COR-L47 (cell line): Measurements from ENCODE around the gene FGA.
"Not testable (repeated sequence)": the region's sequence is repeated elsewhere in the genome, so short reads cannot be mapped to it uniquely, and the experiment has no call there.

Source experiments
- DNase-seq: peaks from one replicate; lab custom pipeline; 2025; lab: John Stamatoyannopoulos, UW

The FGA gene

DNA sequence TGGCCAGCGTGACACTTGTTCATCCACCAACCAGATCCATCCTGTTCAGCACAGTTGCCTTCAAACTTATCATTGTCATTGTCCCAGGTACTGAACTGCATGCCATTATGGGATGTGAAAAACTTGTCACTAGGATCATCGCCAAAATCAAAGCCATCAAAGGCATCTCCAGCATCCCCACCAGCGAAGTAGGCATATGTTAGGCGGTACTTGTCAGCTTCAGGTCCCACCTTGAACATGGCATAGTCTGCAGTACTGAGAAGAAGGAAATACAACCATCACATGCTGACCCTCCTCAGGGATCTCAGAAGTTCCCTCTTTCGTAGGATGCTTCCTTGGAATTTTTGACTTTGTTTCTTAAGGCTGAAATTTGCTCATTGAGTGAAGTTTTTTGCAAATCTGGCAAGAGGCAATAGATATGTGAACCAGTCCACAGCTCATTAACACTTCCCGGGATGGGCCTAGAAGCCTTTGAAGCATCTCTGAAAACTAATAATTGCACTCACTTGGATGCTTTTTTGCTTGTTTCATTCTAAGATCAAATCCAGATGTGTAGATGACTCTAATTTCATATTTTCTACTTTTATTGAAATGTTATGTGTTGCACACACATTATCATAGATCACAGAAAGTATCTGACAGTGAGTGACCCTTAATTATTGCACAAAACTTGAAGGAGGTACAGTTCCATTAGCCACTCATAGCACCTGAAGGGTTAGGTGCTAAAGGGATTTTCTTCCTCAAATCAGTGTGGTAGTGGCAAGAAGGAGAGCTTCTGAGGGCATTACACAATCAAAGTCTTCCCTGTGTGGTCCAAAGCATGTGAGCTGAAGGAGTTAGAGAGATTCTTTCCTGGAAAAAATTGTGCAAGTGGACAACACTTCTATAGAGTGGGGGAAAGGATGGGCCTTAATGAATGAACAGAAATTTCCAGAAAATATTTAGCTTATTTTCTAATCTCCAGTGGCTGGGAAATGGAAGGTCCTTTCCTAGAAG is 16.5 kb upstream of the FGA start:
- no peak for DNase-seq

GRCh38 chr4:154604696-154605200 is 14.2 kb upstream of the FGA start:
- no peak for DNase-seq

GRCh38 chr4:154603033-154603943 is 12.7 kb upstream of the FGA start:
- DNase-seq: no peak

GRCh38 chr4:154602404-154603020 is 12.0 kb upstream of the FGA start:
- DNase-seq: no peak

DNA sequence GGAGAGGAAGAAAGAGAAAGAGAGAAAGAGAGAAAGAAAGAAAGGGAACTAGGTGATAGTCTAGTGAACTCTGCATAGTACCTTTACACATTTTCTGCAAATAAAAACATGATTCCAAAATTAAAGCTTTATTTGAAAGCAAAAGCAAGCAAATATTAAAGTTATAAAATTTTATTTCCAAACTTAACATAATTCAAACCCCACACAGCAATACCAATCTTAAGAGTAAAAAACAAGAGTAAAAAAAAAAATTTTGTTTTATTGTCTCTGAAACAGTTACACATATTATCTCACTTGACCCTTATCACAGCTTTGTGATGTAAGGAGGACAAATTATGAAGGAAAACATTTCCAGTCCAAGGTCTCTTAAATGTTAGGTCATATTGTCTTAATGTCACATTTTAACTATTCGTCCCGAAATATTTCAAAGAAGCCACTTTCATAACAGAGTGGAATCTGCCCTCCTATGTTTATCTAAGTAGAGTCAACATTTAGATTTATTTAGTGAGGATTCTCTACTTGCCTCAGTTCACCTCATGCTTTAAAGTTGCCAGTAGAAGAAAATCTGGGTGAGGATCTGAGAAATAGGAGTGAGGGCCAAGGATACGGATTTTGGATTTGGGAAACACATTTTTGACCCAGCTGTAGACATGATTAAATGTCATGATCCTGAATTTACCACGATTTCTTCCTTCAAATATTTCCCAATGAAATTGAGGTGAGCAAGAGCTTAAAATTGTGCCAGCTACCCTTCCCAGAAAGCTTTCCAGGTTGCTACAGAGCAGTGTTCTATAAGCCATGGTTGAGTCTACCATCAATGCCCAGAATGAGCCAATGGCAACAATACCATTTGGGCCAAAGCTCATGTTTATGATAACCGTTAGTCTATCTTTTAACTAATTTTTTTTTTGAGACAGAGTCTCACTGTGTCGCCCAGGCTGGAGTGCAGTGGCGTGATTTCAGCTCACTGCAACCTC is 7.5 kb upstream of the FGA start:
- DNase-seq: no peak

DNA sequence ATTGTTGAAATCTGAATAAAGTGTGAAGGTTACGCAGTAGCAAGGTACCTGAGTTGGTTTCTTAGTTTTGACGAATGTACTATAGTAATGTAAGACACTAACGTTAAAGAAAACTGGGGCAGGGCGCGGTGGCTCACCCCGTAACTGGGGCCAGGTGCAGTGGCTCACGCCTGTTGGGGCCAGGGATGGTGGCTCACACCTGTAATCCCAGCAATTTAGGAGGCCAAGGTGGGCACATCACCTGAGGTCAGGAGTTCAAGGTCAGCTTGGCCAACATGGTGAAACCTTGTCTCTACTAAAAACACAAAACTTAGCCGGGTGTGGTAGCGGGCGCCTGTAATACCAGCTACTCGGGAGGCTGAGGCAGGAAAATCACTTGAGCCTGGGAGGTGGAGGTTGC is 6.7 kb upstream of the FGA start:
- DNase-seq: not testable (repeated sequence)

- DNase-seq: no peak
Observed at GRCh38 chr4:154595807-154596206, 5.3 kb upstream of the FGA start.

- DNase-seq: not testable (repeated sequence)
Observed at GRCh38 chr4:154594343-154594742, 3.8 kb upstream of the FGA start.

- no peak for DNase-seq
Observed at GRCh38 chr4:154593868-154594267, 3.3 kb upstream of the FGA start.

DNA sequence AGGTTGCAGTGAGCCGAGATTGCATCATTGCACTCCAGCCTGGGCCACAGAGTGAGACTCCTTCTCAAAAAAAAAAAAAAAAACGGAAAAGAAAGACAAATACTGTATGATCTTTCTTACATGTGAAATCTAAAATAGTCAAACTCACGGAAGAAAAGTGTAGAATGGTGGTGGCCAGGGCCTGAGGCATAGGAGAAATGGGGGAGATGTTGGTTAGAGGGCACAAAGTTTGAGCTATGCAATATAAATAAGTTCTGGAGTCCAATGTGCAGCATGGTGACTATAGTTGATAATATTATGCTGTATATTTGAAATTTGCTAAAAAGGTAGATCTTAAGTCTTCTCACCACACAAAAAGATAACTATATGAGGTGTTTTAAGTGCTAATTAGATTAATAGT is 1.3 kb upstream of the FGA start:
- DNase-seq: no peak

DNA sequence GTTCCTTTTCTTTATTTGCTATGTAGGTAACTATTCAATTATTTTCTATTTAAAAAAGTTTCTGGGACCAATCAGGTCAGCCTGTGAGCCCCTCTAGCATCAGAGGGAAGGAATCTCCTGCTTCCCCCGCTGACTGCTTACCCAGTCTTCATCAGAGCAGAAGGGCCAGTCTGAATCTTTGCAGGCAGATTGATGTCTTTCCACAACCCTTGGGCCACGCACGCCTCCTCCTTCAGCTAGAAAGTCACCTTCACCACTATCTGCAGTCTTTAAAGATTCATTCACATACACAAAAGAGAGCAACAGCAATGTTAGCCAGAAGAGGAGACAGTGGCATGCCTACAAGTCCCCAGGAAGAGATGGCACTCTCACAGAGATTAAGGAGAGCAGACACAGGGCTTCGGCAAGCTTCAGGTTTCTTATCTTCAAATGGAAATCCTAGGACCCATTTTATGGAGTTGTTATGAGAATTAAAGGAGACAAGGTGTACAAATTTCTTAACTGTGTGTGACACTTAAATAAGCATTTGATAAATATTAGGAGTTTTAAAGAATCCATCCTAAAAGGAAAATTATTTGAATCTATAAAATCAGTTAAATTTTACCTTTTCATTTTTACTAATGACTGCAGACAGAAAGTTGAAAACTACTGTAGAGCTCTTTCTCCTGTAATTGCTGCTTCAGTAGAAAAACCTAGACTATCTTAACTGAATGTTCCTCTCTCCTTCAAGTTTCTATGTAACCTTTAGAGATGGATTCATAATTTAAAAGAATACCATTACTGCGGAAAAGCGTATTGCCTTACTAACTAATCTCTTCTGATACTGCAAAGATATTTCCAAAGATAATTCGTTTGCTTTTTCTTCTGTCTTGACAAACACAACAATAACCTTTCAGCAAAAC is 995 bp downstream of the FGA start:
- no peak for DNase-seq

DNA sequence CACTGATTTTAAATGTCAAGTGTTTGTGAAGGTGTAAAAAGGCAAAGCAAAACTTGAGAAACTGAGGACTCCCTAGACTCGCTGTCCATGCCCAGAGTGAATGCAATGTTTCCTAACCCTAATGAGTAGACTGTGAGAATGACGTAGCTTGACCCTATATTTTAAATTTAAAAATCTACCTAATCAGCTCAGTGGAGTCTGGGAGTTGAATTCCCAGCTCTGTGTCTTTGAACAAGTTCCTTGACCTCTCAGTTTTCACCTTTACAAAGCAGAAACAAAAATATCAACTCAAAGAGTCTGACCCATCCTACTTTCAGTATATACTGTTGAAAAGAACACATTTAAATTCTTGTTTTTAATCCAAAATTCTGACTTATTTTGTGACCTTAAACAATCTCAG is 2.3 kb downstream of the FGA start:
- no peak for DNase-seq

GRCh38 chr4:154586296-154587033 is 4.1 kb downstream of the FGA start:
- no peak for DNase-seq

- DNase-seq: no peak
Observed at GRCh38 chr4:154585369-154586018, 5.0 kb downstream of the FGA start.

DNA sequence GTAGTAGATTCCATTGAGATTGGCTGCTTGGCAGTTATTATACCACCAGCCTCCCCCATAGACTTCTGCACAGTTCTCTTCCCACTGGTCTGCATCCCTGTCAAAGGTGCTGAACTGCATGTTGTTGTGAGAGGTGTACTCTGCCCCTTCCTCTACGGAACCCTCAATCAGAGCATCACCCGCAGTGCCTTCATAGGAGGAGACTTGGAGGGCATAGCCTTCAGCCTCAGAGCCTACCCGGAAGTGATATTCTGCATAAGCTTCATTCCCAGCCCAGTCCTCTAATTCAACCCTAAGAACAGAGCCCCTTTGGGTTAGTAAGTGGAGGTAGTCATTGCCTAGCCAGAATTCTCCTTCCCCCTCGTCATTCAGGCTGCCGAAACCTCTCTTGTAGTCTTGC is 6.3 kb downstream of the FGA start:
- DNase-seq: no peak

GRCh38 chr4:154583677-154584076 is 6.9 kb downstream of the FGA start:
- DNase-seq: no peak

GRCh38 chr4:154583230-154583629 is 7.3 kb downstream of the FGA start:
- no peak for DNase-seq

- no peak for DNase-seq
Observed at GRCh38 chr4:154582723-154583122, 7.8 kb downstream of the FGA start.

DNA sequence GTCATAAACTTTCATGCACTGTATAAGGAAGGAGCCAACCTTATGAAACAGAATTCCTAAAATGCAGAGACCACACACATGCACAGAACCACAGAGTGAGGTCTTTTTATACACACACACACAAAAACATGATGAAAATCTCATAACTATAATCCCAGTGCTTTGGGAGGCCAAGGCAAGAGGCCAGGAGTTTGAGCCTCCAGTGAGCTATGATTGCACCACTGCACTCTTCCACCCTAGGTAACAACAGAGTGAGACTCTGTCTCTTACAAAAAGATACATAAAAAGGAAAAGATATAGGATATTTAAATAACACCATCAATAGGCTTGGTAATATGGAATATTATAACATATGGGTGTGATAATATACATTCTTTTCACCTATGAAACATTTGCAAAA is 10.6 kb downstream of the FGA start:
- no peak for DNase-seq
